ENCODE measurements around the gene SEPHS1.

DNA sequence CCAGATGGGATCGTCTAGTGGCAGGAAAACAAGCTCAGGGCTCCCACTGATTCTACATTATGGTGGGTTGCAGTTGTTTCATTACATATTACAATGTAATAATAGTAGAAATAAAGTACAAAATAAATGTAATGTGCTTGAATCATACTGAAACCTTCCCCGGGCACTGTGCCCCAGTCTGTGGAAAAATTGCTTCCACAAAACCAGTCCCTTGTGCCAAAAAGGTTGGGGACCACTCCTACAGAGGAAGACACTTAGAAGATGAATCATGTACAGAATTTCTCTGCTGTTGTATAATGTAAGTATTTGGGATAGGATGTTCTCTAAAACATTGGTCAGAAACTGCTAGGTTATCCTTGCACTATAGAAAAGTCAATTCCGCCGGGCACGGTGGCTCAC lies 36.9 kb downstream of the SEPHS1 start:
- TF ChIP-seq CTCF (IDR thresholded peaks at IDR 0.05; ENCODE audit: insufficient read depth, low read depth, low read length), result no peak
- TF ChIP-seq EZH2 (IDR thresholded peaks at IDR 0.05; ENCODE audit: insufficient read depth, low read length), result no peak

Measured in astrocyte (in vitro differentiated cells and primary cell).